Amygdala (tissue), 56 donors: ENCODE data around the gene LYZL6.

ENCODE experiments used
- DNase-seq, 56 donors: peaks; one replicate each; lab custom pipeline; 2025; lab: John Stamatoyannopoulos, UW

Gene LYZL6

GRCh38 chr17:35889241-35889640 lies 54.3 kb downstream of the LYZL6 start:
- DNase-seq, result no peak
